Neural cell (in vitro differentiated cells): ENCODE results near the gene SCUBE1. TPM values are rescaled to one million over a fixed set of nuclear protein-coding genes. Genes with fewer than 3 reads are reported as not detected.

Source experiments
- H2AFZ ChIP-seq: fragments of 200-600, 300-800 bp; sonication (generic), shearing (Covaris generic); 2 replicates; pipeline ENCODE4 v1.6.0; 2014; ENCODE audit warnings: low read depth, mild to moderate bottlenecking, antibody characterized with exemption, low read length, moderate library complexity
- H3F3A ChIP-seq: fragments of 200-600 bp; shearing (Covaris generic); 2 replicates; pipeline ENCODE4 v1.6.1; 2016; ENCODE audit warnings: mild to moderate bottlenecking, moderate library complexity, mixed read lengths, antibody characterized with exemption, low read length; ENCODE audit not compliant: insufficient read depth, poor library complexity, severe bottlenecking
- H3K27ac ChIP-seq: fragments of 200-600, 300-800 bp; sonication (generic), shearing (Covaris generic); 2 replicates; pipeline ENCODE4 v1.5.1; 2014; ENCODE audit warnings: mild to moderate bottlenecking, low read length, moderate library complexity
- H3K27me3 ChIP-seq: fragments of 300-800, 200-600 bp; sonication (generic), shearing (Covaris generic); 2 replicates; pipeline ENCODE4 v1.6.0; 2014; ENCODE audit warnings: mild to moderate bottlenecking, low read depth, low read length, moderate library complexity; ENCODE audit not compliant: insufficient read depth
- H3K36me3 ChIP-seq: fragments of 300-800, 200-600 bp; sonication (generic), shearing (Covaris generic); 2 replicates; pipeline ENCODE4 v1.5.1; 2014; ENCODE audit warnings: mild to moderate bottlenecking, antibody characterized with exemption, low read length, moderate library complexity; ENCODE audit not compliant: insufficient read depth
- H3K4me2 ChIP-seq: fragments of 300-800, 200-600 bp; sonication (generic), shearing (Covaris generic); 2 replicates; pipeline ENCODE4 v1.6.0; 2014; ENCODE audit warnings: mild to moderate bottlenecking, low read length
- H3K4me3 ChIP-seq: fragments of 300-800, 200-600 bp; sonication (generic), shearing (Covaris generic); 2 replicates; pipeline ENCODE4 v1.5.1; 2014; ENCODE audit warnings: mild to moderate bottlenecking, low read length, moderate library complexity
- H3K79me2 ChIP-seq: fragments of 200-600 bp; shearing (Covaris generic); replicated peaks from 2 replicates; pipeline ENCODE4 v1.6.0; 2014; ENCODE audit warnings: mild to moderate bottlenecking, low read length, moderate library complexity; ENCODE audit not compliant: insufficient read depth
- H3K9ac ChIP-seq: fragments of 300-800, 200-600 bp; sonication (generic), shearing (Covaris generic); 2 replicates; pipeline ENCODE4 v1.6.1; 2016; ENCODE audit warnings: mild to moderate bottlenecking, low read length, mixed read lengths
- H3K9me2 ChIP-seq: fragments of 200-600 bp; shearing (Covaris generic); 2 replicates; pipeline ENCODE4 v1.6.1; 2016; ENCODE audit warnings: mild to moderate bottlenecking, low read length, mixed read lengths; ENCODE audit not compliant: insufficient read depth
- H3K9me3 ChIP-seq: fragments of 200-600, 300-800 bp; sonication (generic), shearing (Covaris generic); 2 replicates; pipeline ENCODE4 v1.6.1; 2016; ENCODE audit warnings: mild to moderate bottlenecking, mixed run types, low read length, moderate library complexity, mixed read lengths
- H4K20me1 ChIP-seq: fragments of 200-600 bp; shearing (Covaris generic); 2 replicates; pipeline ENCODE4 v1.6.1; 2016; ENCODE audit warnings: mild to moderate bottlenecking, mixed run types; ENCODE audit not compliant: insufficient read depth
- EP300 ChIP-seq: fragments of 450-650 bp; conservative IDR thresholded peaks from 2 replicates; pipeline ENCODE4 v1.6.1; 2014; ENCODE audit warnings: antibody characterized with exemption, mild to moderate bottlenecking, moderate library complexity; ENCODE audit not compliant: poor library complexity, severe bottlenecking
- EZH2 ChIP-seq: fragments of 200-600, 300-800 bp; shearing (Covaris generic), sonication (generic); IDR thresholded peaks from 2 replicates; pipeline ENCODE4 v1.6.1; 2014; ENCODE audit warnings: antibody characterized with exemption, low read length, borderline replicate concordance, mild to moderate bottlenecking; ENCODE audit not compliant: insufficient read depth, poor library complexity, severe bottlenecking
- MXI1 ChIP-seq: fragments of 450-650 bp; conservative IDR thresholded peaks from 2 replicates; pipeline ENCODE4 v1.6.1; 2014; ENCODE audit warnings: antibody characterized with exemption, mild to moderate bottlenecking; ENCODE audit not compliant: poor library complexity, severe bottlenecking
- POLR2AphosphoS5 ChIP-seq: IDR thresholded peaks from 2 replicates; pipeline ENCODE4 v1.6.1; 2012
- RAD21 ChIP-seq: fragments of 450-650 bp; conservative IDR thresholded peaks from 2 replicates; pipeline ENCODE4 v1.6.1; 2014; ENCODE audit warnings: antibody characterized with exemption, mild to moderate bottlenecking, moderate library complexity
- SMC3 ChIP-seq: fragments of 450-650 bp; conservative IDR thresholded peaks from 2 replicates; pipeline ENCODE4 v1.6.1; 2014; ENCODE audit warnings: antibody characterized with exemption, mild to moderate bottlenecking, moderate library complexity; ENCODE audit not compliant: poor library complexity
- TAF1 ChIP-seq: IDR thresholded peaks from 2 replicates; pipeline ENCODE4 v1.6.1; 2012; ENCODE audit warnings: low read depth
- polyA plus RNA-seq: library from polyadenylated mRNA; depleted of rRNA; stranded (reverse); fragments of >200 nt; gene quantifications from 2 replicates; pipeline ENCODE4 v1.2.3, GENCODE V29; 2014
- TF ChIP-seq, protein P1 (sequence below): IDR thresholded peaks from 2 replicates; pipeline ENCODE4 v1.6.1; 2012; ENCODE audit warnings: borderline replicate concordance
- TF ChIP-seq, protein P2 (sequence below): fragments of 450-650 bp; IDR thresholded peaks from 2 replicates; pipeline ENCODE4 v1.5.1; 2014; ENCODE audit warnings: antibody characterized with exemption, mild to moderate bottlenecking, moderate library complexity; ENCODE audit not compliant: poor library complexity, severe bottlenecking

The SCUBE1 gene
- polyA plus RNA-seq, 1 donor from 2014 or later, result 8.4 TPM

DNA sequence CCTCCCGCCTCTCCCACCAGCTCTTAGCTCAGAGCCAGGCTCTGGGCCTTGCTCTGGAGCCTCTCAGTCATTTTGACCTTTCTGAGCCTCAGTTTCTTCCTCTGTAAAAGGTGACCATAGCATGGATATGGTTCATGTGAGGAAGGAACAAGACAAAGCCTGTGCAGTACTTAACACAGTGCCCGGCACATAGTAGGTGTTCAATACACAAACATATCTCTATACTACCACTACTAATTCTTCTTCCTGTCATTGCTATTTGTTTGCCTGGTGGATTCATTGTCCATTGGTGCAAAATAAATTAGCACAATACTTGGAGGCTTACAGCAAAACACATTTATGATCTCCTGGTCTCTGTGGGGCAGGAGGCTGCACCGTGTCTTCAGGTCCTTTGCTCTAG, 47.0 kb upstream of the SCUBE1 start:
- Histone ChIP-seq H3K9me2 (no peaks in the 10 kb centered on the region), H3K4me3 (no peak overlapping the region), H3K79me2 (no peaks in the 10 kb centered on the region), H3K4me2 (no peak overlapping the region), H3K36me3 (no peaks in the 10 kb centered on the region), H2AFZ (no peak overlapping the region), H3F3A (no peaks in the 10 kb centered on the region), H3K27me3 (no peaks in the 10 kb centered on the region), H4K20me1 (no peaks in the 10 kb centered on the region), H3K27ac (no peak overlapping the region), H3K9ac (no peak overlapping the region), H3K9me3 (no peaks in the 10 kb centered on the region)
- TF ChIP-seq, protein P1, sequence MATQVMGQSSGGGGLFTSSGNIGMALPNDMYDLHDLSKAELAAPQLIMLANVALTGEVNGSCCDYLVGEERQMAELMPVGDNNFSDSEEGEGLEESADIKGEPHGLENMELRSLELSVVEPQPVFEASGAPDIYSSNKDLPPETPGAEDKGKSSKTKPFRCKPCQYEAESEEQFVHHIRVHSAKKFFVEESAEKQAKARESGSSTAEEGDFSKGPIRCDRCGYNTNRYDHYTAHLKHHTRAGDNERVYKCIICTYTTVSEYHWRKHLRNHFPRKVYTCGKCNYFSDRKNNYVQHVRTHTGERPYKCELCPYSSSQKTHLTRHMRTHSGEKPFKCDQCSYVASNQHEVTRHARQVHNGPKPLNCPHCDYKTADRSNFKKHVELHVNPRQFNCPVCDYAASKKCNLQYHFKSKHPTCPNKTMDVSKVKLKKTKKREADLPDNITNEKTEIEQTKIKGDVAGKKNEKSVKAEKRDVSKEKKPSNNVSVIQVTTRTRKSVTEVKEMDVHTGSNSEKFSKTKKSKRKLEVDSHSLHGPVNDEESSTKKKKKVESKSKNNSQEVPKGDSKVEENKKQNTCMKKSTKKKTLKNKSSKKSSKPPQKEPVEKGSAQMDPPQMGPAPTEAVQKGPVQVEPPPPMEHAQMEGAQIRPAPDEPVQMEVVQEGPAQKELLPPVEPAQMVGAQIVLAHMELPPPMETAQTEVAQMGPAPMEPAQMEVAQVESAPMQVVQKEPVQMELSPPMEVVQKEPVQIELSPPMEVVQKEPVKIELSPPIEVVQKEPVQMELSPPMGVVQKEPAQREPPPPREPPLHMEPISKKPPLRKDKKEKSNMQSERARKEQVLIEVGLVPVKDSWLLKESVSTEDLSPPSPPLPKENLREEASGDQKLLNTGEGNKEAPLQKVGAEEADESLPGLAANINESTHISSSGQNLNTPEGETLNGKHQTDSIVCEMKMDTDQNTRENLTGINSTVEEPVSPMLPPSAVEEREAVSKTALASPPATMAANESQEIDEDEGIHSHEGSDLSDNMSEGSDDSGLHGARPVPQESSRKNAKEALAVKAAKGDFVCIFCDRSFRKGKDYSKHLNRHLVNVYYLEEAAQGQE, result no peak

DNA sequence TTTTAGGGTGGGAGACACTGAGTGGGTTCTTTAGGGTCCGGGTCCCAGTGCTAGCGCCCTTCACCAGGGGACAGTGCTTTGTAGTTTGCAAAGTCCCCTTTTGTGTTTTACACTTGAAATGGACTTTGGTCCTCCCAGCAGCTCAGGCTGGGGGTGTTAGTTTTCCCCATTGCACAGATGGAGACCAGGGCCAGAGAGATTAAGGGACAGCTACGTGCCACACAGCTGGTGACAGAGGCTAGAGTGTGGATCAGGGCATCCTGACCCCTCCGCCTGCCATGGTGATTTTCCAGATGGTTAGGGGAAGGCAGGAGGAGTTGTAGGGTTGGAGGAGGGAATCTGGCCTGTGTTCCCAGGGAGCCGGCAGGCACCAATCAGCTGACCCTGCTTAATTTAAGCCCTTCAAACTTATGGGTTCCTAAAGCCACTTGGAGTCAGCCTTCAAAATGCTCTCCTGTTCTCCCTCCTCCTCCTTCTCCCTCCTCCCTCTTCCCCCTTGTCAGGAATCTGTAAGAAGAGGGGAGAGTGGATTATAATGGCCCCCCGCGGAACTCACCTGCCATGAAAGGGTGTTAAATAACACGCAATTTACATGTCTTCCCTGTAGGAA, 46.2 kb upstream of the SCUBE1 start:
- no peaks in the 10 kb centered on the region for H3K79me2 ChIP-seq
- H3K9ac ChIP-seq, result no peak overlapping the region
- no peak overlapping the region for H3K27ac ChIP-seq
- no peaks in the 10 kb centered on the region for H3K36me3 ChIP-seq
- no peak overlapping the region for H3K4me2 ChIP-seq
- TF ChIP-seq RAD21, result no peak
- TF ChIP-seq, protein P2, sequence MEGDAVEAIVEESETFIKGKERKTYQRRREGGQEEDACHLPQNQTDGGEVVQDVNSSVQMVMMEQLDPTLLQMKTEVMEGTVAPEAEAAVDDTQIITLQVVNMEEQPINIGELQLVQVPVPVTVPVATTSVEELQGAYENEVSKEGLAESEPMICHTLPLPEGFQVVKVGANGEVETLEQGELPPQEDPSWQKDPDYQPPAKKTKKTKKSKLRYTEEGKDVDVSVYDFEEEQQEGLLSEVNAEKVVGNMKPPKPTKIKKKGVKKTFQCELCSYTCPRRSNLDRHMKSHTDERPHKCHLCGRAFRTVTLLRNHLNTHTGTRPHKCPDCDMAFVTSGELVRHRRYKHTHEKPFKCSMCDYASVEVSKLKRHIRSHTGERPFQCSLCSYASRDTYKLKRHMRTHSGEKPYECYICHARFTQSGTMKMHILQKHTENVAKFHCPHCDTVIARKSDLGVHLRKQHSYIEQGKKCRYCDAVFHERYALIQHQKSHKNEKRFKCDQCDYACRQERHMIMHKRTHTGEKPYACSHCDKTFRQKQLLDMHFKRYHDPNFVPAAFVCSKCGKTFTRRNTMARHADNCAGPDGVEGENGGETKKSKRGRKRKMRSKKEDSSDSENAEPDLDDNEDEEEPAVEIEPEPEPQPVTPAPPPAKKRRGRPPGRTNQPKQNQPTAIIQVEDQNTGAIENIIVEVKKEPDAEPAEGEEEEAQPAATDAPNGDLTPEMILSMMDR, result no peak
- no peak for TF ChIP-seq EZH2
- TF ChIP-seq, protein P1, result no peak
- TF ChIP-seq TAF1, result no peak
- TF ChIP-seq MXI1, result no peak
- TF ChIP-seq POLR2AphosphoS5, result no peak
- no peak for TF ChIP-seq EP300
- TF ChIP-seq SMC3, result no peak
- H3K9me3 ChIP-seq, result no peaks in the 10 kb centered on the region
- no peaks in the 10 kb centered on the region for H3F3A ChIP-seq
- no peaks in the 10 kb centered on the region for H4K20me1 ChIP-seq
- no peaks in the 10 kb centered on the region for H3K27me3 ChIP-seq
- no peaks in the 10 kb centered on the region for H3K9me2 ChIP-seq
- H3K4me3 ChIP-seq, result no peak overlapping the region
- H2AFZ ChIP-seq, result no peak overlapping the region
